Measurements from ENCODE around the gene SLC52A3. TPM values are rescaled to one million over a fixed set of nuclear protein-coding genes. Genes with fewer than 3 reads are reported as not detected.

The SLC52A3 gene
- total and polyA plus RNA-seq, 4 experiments from 2014 or later: not detected

DNA sequence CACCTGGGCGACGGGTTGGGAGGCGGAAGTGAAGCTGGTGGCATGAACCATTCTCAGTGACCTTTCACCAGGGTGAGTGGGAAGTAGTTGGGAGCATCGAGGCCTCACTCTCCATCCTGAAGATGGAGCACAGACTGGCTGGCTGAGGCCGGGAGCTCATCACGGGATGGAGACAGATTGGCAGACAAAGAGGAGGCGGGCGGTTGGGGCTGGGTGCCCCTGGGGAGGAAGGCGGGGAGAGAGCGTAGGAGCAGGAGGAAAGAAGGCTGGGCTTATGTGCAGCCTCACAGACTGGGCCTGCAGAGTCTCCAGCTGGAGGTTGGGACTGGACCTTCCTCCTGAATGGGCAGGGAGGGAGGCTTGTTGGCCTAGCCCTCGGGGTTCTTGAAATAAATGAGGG, 48.5 kb downstream of the SLC52A3 start:
- H3K27me3 ChIP-seq (ENCODE audit: insufficient read depth, low read length): no peaks in the 10 kb centered on the region
- H3K9me3 ChIP-seq (ENCODE audit: control insufficient read depth in 1 of 2, low read length in 2 of 2): no peaks in the 10 kb centered on the region
- no peak overlapping the region for H3K4me3 Mint-ChIP-seq
- peaks cover 21 to 39% of the 10 kb centered on the region in 2 donors for H3K27me3 Mint-ChIP-seq
- intact Hi-C loops (cut with micrococcal nuclease): no loop called here
- ChIA-PET CTCF (ENCODE audit: partially characterized antibody) (no interaction called here), POLR2A (ENCODE audit: partially characterized antibody) (interaction anchor here (0.6 kb wide), 1 partner anchor 12 kb away, joined by 3 read pairs; no protein-coding TSS in a partner anchor)
- H3K4me1 ChIP-seq (ENCODE audit: insufficient read depth, low read length): no peaks in the 10 kb centered on the region
- no peak for DNase-seq
- no peaks in the 10 kb centered on the region for H3K36me3 ChIP-seq (ENCODE audit: insufficient read depth, low read length)
- peak overlapping the region in 1 of 7 donors; percentile 24 for H3K27ac Mint-ChIP-seq
- H3K4me3 ChIP-seq (ENCODE audit: low read length in 2 of 2): no peak overlapping the region
- no peak overlapping the region for H3K27ac ChIP-seq (ENCODE audit: low read depth, low read length)
- H3K36me3 Mint-ChIP-seq: no peaks in the 10 kb centered on the region
- H3K4me1 Mint-ChIP-seq: no peaks in the 10 kb centered on the region
- peaks cover 0 to 2% (median 0%) of the 10 kb centered on the region in 8 donors for H3K9me3 Mint-ChIP-seq

DNA sequence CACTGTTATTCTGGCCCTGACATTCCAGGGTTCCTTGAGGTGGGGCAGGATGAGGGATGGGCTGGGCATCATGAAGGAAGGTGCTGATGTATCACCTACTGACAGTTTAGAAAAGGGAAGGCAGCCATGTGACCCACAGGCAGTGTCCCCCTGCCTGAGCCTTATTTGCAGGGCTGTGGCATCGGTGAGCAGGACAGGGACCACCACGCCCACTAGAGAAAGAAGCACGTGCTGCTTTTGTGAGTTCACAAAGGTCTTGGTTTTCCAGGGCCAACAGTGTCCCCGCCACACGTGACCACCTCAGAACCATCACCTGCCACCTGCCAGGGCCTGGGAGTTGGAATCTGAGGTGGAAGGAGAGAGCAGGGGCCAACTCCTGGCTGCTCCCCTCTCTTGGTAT, 49.2 kb downstream of the SLC52A3 start:
- Mint-ChIP-seq H3K27me3 (peaks cover 20 to 37% of the 10 kb centered on the region in 2 donors), H3K4me1 (no peaks in the 10 kb centered on the region), H3K36me3 (no peaks in the 10 kb centered on the region), H3K4me3 (no peak overlapping the region), H3K27ac (no peak overlapping the region), H3K9me3 (peaks cover 0 to 2% (median 0%) of the 10 kb centered on the region in 8 donors)
- Histone ChIP-seq H3K9me3 (ENCODE audit: control insufficient read depth in 1 of 2, low read length in 2 of 2) (no peaks in the 10 kb centered on the region), H3K36me3 (ENCODE audit: insufficient read depth, low read length) (no peaks in the 10 kb centered on the region), H3K4me3 (ENCODE audit: low read length in 2 of 2) (no peak overlapping the region), H3K4me1 (ENCODE audit: insufficient read depth, low read length) (no peaks in the 10 kb centered on the region), H3K27ac (ENCODE audit: low read depth, low read length) (no peak overlapping the region), H3K27me3 (ENCODE audit: insufficient read depth, low read length) (no peaks in the 10 kb centered on the region)
- CTCF ChIA-PET (ENCODE audit: partially characterized antibody): no interaction called here
- intact Hi-C loops (cut with micrococcal nuclease): no loop called here
- no peak for DNase-seq
- POLR2A ChIA-PET (ENCODE audit: partially characterized antibody): no interaction called here

DNA sequence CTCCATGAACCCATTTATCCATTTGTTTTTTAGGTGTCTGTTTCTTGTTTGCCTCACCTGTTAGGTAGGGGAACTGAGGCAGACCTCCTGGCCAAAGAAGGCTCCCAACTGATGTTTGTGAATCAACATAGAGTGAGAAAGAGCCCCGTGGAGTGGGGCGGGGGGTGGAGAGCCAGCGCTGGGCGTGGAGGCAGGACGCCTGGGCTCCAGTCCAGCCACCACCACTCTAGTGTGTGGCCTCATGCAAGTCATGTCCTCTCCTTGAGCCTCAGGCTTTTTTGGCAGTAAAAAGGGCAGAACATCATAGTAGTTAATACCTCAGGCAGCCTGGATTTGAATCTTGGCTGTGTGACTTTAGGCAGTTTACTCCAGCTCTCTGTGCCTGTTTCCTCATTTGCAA, 50.5 kb downstream of the SLC52A3 start:
- Mint-ChIP-seq H3K36me3 (no peaks in the 10 kb centered on the region), H3K4me3 (no peak overlapping the region), H3K27me3 (peaks cover 18 to 30% of the 10 kb centered on the region in 2 donors), H3K9me3 (peaks cover 0 to 7% (median under 1%) of the 10 kb centered on the region in 8 donors), H3K27ac (no peak overlapping the region), H3K4me1 (no peaks in the 10 kb centered on the region)
- Histone ChIP-seq H3K9me3 (ENCODE audit: control insufficient read depth in 1 of 2, low read length in 2 of 2) (no peaks in the 10 kb centered on the region), H3K27me3 (ENCODE audit: insufficient read depth, low read length) (no peaks in the 10 kb centered on the region), H3K27ac (ENCODE audit: low read depth, low read length) (no peak overlapping the region), H3K4me3 (ENCODE audit: low read length in 2 of 2) (no peak overlapping the region), H3K36me3 (ENCODE audit: insufficient read depth, low read length) (no peaks in the 10 kb centered on the region), H3K4me1 (ENCODE audit: insufficient read depth, low read length) (no peaks in the 10 kb centered on the region)
- CTCF ChIA-PET (ENCODE audit: partially characterized antibody): interaction anchor here (0.6 kb wide), 1 partner anchor 14 kb away, joined by 3 read pairs; no protein-coding TSS in a partner anchor
- DNase-seq: no peak
- POLR2A ChIA-PET (ENCODE audit: partially characterized antibody): no interaction called here
- intact Hi-C loops (cut with micrococcal nuclease): no loop called here

DNA sequence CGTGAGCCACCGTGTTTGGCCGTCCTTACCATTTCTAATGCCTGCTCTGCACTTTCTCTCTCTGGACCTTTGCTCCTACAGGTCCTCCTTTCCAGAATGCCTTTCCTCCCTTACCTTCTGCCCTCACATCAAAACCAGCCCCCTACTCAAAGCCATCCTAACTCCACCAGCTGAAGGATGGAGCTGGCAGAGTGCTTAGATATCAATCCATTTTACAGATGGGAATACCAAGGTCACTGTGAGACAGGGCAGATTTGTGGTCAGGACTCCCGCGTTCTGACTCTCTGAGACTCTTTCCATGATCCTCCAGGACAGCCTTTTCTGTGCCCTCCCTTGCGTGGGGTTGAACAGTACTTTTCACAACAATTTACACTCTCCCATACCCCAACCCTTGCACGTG, 51.0 kb downstream of the SLC52A3 start:
- H3K27ac ChIP-seq (ENCODE audit: low read depth, low read length): no peak overlapping the region
- Mint-ChIP-seq H3K27ac (peak overlapping the region in 1 of 7 donors; percentile 64), H3K9me3 (peaks cover 0 to 8% (median 1%) of the 10 kb centered on the region in 8 donors), H3K27me3 (peaks cover 18 to 30% of the 10 kb centered on the region in 2 donors), H3K36me3 (no peaks in the 10 kb centered on the region), H3K4me3 (no peak overlapping the region), H3K4me1 (no peaks in the 10 kb centered on the region)
- H3K4me3 ChIP-seq (ENCODE audit: low read length in 2 of 2): no peak overlapping the region
- H3K27me3 ChIP-seq (ENCODE audit: insufficient read depth, low read length): no peaks in the 10 kb centered on the region
- CTCF ChIA-PET (ENCODE audit: partially characterized antibody): interaction anchor here (1.0 kb wide), 1 partner anchor 30 kb away, joined by 3 read pairs; no protein-coding TSS in a partner anchor
- intact Hi-C loops (cut with micrococcal nuclease): no loop called here
- H3K4me1 ChIP-seq (ENCODE audit: insufficient read depth, low read length): no peaks in the 10 kb centered on the region
- POLR2A ChIA-PET (ENCODE audit: partially characterized antibody): no interaction called here
- DNase-seq: no peak
- no peaks in the 10 kb centered on the region for H3K36me3 ChIP-seq (ENCODE audit: insufficient read depth, low read length)
- H3K9me3 ChIP-seq (ENCODE audit: control insufficient read depth in 1 of 2, low read length in 2 of 2): no peaks in the 10 kb centered on the region

DNA sequence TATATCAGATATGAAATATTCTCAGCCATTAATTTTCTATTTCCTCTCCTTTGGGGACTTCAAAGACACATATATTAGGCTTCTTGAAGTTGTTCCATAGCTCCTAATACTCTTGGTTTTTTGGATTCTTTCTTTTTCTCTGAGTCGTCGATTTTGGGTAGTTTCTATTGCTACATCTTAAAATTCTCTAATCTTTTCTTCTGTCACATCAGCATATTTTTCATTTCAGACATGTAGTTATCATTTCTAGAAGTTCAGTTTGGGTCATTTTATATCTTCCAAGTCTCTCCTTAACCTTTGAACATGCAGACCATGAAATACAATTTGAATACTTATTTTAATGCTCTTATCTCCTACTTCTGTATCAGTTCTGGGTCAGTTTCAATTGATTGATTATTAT, 53.8 kb downstream of the SLC52A3 start:
- Histone ChIP-seq H3K27me3 (ENCODE audit: insufficient read depth, low read length) (no peaks in the 10 kb centered on the region), H3K9me3 (ENCODE audit: control insufficient read depth in 1 of 2, low read length in 2 of 2) (no peaks in the 10 kb centered on the region), H3K27ac (ENCODE audit: low read depth, low read length) (no peak overlapping the region), H3K36me3 (ENCODE audit: insufficient read depth, low read length) (no peaks in the 10 kb centered on the region), H3K4me3 (ENCODE audit: low read length in 2 of 2) (no peak overlapping the region), H3K4me1 (ENCODE audit: insufficient read depth, low read length) (no peaks in the 10 kb centered on the region)
- ChIA-PET POLR2A (ENCODE audit: partially characterized antibody) (no interaction called here), CTCF (ENCODE audit: partially characterized antibody) (no interaction called here)
- no peaks in the 10 kb centered on the region for H3K36me3 Mint-ChIP-seq
- H3K27ac Mint-ChIP-seq: no peak overlapping the region
- H3K4me3 Mint-ChIP-seq: no peak overlapping the region
- H3K9me3 Mint-ChIP-seq: peaks cover 0 to 12% (median 3%) of the 10 kb centered on the region in 8 donors
- DNase-seq: no peak
- H3K4me1 Mint-ChIP-seq: peaks cover 0 to 5% (median 0%) of the 10 kb centered on the region in 4 donors
- intact Hi-C loops (cut with micrococcal nuclease): no loop called here
- peaks cover 21 to 25% of the 10 kb centered on the region in 2 donors for H3K27me3 Mint-ChIP-seq

DNA sequence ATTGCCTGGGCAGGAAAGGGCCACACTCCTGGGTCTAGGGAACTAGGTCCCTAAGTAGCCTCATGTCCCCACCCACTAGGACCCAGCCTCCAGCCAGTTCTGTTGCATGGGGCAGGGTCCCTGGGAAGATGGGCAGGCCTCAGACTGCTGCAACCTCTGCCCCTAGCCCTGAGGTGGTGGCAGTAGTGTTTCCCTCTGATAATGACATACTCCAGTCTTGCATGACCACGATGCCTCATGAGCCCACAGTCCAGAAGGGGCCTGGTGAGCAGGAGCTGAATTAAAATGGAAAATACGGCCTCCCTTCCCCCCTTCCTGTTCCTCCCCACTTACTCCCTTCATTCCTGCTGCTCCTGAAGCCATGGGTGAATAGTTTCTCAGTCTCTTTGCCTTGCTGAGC, 56.7 kb downstream of the SLC52A3 start:
- Mint-ChIP-seq H3K4me1 (peaks cover 0 to 5% (median under 1%) of the 10 kb centered on the region in 4 donors), H3K9me3 (peaks cover 0 to 16% (median 5%) of the 10 kb centered on the region in 8 donors), H3K27ac (no peak overlapping the region), H3K27me3 (peaks cover 21 to 24% of the 10 kb centered on the region in 2 donors), H3K36me3 (peaks cover 0 to 7% of the 10 kb centered on the region in 2 donors), H3K4me3 (no peak overlapping the region)
- intact Hi-C loops (cut with micrococcal nuclease): no loop called here
- Histone ChIP-seq H3K27me3 (ENCODE audit: insufficient read depth, low read length) (no peaks in the 10 kb centered on the region), H3K4me3 (ENCODE audit: low read length in 2 of 2) (no peak overlapping the region), H3K27ac (ENCODE audit: low read depth, low read length) (no peak overlapping the region), H3K4me1 (ENCODE audit: insufficient read depth, low read length) (no peaks in the 10 kb centered on the region), H3K9me3 (ENCODE audit: control insufficient read depth in 1 of 2, low read length in 2 of 2) (no peaks in the 10 kb centered on the region), H3K36me3 (ENCODE audit: insufficient read depth, low read length) (no peaks in the 10 kb centered on the region)
- POLR2A ChIA-PET (ENCODE audit: partially characterized antibody): no interaction called here
- DNase-seq: no peak
- CTCF ChIA-PET (ENCODE audit: partially characterized antibody): interaction anchor here (0.5 kb wide), 1 partner anchor 66 kb away, joined by 3 read pairs; no protein-coding TSS in a partner anchor

DNA sequence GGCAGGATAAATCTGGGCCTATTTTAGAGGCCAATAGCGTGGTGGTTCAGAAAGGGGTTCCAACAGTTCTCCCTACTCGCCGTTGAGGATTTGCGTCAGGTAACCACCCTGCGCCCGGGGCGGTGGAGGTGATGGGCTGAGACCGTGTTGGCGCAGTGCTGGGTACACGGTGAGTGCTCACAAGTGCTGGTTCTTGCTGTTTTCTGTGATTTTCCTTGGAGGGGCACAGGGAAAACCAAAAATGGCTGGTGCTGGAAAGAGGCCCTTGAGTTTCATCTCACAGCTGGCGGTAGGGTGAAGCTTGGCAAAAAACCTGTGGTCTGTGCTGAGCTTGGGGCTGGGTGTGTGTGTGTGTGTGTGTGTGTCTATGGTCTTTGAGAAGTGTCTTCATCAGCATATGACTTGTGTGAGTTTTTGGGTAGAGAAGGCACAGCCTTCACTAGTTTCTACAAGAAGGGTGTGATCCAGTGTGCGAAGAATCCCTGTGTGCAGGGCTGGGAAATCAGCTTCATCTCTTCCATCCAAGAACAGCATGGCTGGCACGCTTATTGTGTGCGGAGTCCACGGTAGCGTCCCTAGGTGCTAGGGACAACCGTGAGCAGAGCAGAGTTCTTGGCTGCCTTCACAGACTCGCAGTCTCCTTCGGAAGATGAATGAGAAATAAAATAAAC, 57.4 kb downstream of the SLC52A3 start:
- intact Hi-C loops (cut with micrococcal nuclease): no loop called here
- ChIA-PET CTCF (ENCODE audit: partially characterized antibody) (no interaction called here), POLR2A (ENCODE audit: partially characterized antibody) (no interaction called here)
- no peak overlapping the region for H3K27ac ChIP-seq (ENCODE audit: low read depth, low read length)
- peaks cover 0 to 16% (median 5%) of the 10 kb centered on the region in 8 donors for H3K9me3 Mint-ChIP-seq
- no peaks in the 10 kb centered on the region for H3K4me1 ChIP-seq (ENCODE audit: insufficient read depth, low read length)
- H3K4me3 ChIP-seq (ENCODE audit: low read length in 2 of 2): no peak overlapping the region
- DNase-seq: no peak
- H3K9me3 ChIP-seq (ENCODE audit: control insufficient read depth in 1 of 2, low read length in 2 of 2): no peaks in the 10 kb centered on the region
- peaks cover 0 to 7% of the 10 kb centered on the region in 2 donors for H3K36me3 Mint-ChIP-seq
- H3K27me3 Mint-ChIP-seq: peaks cover 23 to 25% of the 10 kb centered on the region in 2 donors
- no peaks in the 10 kb centered on the region for H3K36me3 ChIP-seq (ENCODE audit: insufficient read depth, low read length)
- H3K27ac Mint-ChIP-seq: no peak overlapping the region
- no peaks in the 10 kb centered on the region for H3K27me3 ChIP-seq (ENCODE audit: insufficient read depth, low read length)
- peaks cover 0 to 5% (median under 1%) of the 10 kb centered on the region in 4 donors for H3K4me1 Mint-ChIP-seq
- peak overlapping the region in 2 of 8 donors; percentile 4 to 50 for H3K4me3 Mint-ChIP-seq
